GM18520 (cell line): ENCODE data around the gene DGKE.
A peak's percentile ranks its signal among the peaks of the same experiment; 100 is the strongest.

Experiments
- ATAC-seq: cut with Tn5 transposase; IDR thresholded peaks from one replicate; pipeline ENCODE4 v1.9.1; 2021; ENCODE audit not compliant: unreplicated experiment

DGKE gene

DNA sequence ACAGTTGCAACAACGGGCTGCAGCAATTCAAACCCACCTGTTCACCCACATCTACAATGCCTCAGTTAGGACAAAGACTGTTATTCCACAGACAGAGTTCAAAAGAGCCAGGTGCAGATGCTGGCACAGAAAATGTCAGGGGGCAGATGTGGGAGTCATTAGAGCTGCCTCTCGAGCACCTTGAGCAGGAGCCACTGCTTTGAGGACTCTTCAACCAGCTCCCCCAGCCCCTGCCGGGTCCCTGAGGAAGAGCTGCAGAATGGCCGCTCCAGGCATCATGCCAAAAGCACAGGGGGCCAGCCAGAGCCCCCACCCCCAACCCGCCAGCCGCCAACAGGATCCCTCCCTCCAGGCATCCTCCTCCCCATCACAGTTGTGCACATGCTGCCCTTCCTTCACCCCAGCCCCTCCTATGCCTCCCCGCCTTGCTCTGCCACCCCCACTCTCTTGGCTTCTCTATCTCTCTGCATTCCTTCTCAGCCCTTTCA, 21.0 kb upstream of the DGKE start:
- no peak for ATAC-seq

DNA sequence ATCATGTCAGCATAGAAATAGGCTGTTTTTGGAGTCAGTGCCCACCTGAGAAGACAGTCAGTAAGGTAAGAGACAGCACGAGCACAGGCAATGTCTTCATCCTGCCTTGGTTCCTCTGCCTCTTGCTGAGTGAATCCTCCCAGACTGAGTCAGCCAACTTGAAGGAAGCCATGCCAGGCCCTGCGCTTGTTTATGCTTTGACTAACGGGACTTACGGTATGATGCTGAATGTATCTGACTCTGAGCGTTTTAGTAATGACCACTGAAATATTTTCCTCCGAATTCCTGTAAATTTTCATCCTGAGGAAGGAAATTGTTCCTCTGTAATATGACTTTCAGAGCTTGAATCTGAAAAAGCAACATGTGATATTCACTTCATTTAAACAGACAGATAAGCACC, 18.2 kb upstream of the DGKE start:
- ATAC-seq: no peak

DNA sequence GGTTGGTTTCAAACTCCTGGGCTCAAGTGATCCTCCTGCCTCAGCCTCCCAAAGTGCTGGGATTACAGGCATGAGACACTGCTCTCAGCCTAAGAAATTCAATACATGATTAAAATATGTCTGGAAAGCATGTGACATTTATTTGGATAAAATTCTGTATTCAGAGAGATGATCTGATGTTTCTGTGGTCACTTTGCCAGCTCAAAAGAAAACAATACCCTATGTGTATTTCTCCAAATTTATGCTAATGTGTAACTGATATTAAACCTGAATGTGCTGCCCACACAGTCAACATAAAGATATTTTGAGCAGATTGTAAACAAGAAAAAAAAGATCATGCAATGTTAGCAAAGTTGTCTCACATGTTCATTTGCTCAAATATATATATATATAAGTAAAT, 16.9 kb upstream of the DGKE start:
- no peak for ATAC-seq

DNA sequence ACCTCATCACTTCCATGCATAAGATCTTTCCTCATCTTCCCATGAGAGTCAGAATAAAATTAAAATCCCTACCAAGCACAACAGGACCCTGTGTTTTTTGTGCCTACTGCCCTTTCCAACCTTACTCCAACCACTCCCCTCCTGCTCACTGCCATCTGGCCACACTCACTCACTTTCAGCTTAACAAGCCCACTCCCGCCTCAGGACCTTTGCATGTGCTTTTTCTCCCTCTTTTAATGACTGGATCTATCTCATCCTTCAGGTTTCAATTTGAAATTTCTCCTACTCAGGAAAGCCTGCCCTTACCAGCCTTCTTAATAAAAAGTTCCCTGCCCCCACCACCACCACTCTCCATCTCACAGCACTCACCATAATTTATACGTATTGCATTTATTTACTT, 14.9 kb upstream of the DGKE start:
- no peak for ATAC-seq

DNA sequence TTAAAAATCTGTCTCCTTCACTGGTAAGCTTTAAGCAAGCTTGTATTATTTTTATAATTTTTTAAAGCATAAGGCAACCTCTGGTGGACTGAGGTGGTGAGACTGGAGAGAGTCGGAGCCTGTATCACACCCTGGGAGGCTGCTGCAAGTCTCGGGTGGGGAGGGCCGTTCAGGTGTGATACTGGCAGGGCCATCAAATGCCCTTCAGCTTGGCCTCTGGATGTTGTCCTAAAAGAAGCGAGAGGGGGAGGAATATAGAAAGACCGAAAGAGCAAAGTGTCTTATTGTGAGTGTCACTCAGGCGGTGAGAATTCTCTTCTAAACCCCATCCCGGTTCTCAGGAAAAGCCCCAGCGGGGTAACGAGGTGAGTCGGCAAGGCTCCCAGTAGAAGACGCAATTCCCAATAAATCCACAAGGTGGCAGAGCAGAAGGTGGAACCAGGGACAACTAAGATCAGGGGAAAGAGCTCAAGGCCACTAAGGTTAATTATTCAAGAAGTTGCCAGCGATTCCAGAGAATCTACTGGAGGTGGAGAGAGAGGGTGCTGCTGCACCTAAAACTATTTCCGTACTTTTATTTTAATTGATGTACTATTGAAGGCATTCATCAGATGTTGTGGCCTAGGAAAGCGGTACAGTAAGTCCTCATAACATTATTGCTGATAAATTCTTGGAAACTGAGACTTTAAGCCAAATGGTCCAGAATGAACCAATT, 14.4 kb upstream of the DGKE start:
- no peak for ATAC-seq

DNA sequence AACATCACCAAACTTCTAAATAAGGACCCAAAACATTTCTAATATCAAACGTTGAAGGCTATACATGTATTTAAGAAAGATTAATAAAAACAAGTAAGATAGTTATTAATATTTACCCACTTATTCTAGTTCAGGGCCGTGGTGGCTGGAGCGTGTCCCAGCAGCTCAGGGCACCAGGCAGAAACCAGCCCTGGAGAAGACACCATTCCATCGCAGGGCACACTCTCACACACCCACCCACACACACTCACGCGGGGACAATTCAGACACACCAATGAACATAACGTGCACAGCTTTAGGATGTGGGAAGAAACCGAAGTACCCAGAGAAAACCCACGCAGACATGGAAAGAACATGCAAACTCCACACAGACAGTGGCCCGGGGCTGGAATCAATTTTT, 13.7 kb upstream of the DGKE start:
- ATAC-seq: no peak

DNA sequence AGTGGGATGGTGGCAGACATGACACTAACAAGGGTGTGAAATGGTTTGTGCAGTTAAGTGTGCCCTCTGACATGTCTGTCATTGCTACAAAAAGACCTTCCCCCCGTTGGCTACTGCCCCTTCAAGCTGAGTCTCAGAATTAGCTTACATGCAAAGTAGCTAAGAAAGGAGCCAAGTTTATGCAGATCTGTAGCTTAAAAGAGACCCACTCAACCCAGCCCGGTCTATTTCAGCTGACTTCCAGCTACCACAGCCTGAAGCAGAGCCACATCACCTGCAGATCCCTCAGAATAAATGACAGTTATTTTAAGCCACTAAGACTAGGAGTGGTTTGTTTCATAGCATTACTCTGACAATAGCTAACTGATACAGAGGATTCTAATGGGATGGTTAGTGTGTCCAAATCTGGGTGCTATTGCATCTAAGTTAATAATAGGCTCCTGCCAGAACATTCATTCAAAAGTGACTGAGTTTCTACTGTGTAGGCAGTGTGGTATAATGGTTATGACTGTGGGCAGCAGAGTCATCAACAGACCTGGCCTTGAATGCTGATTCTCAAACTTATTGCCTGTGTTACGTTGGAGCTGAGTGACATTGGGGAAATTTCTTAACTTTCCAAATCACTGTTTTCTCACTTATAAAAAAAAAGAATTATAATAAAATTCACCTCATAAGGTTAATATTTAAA, 12.0 kb upstream of the DGKE start:
- ATAC-seq: no peak

DNA sequence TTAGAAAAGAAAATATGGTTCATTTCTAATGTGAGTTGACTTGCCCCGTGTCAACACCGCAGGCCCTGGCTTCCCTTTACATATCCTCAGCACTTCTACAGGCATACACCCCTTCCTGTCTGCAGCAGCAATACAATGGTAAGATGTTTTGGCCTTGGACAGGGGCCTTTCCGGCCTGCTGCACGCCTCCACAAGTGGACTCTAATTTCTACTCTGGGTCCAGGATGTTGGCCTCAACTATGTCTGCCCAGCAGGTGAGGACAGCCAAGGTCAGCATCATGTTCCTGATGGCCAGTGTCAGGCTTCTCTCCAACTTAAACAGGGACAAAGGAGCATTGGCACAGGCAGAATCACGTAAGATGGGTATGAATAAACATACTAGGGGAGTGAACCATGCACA, 11.2 kb upstream of the DGKE start:
- ATAC-seq: no peak

DNA sequence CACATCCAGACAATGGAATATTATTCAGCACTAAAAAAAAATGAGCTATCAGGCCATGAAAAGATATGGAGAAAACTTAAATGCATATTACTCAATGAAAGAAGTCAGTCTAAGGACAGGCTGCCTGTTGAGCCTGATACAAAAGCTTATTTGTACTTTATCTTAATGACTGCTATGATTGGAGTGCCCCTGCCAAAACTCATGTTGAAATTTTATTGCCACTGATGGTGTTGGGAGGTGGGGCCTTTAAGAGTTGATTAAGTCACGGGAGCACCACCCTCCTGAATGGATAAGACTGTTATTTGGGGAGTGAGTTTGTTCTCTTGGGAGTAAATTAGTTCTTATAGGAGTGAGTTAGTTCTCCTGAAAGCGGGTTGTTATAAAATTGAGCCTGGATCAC, 10.1 kb upstream of the DGKE start:
- no peak for ATAC-seq

DNA sequence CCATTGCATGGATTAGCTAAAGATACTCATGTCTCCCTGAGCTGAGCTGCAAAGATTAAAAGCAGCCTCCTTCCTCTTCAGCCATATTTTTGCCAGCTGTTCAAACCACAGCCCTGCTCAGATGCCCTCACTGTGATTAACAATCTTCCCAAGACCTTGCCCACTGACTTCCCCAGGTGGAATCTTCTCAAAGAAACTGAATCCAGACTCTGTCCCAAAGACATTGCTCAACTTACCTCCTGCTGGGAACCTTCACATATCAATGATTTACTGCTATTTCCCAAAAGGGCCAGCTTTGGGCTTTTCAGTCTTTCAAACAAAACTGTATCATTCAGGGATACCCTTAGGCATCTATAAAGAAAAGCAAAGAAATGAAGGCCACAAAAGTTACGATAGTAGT, 9.4 kb upstream of the DGKE start:
- ATAC-seq: no peak

DNA sequence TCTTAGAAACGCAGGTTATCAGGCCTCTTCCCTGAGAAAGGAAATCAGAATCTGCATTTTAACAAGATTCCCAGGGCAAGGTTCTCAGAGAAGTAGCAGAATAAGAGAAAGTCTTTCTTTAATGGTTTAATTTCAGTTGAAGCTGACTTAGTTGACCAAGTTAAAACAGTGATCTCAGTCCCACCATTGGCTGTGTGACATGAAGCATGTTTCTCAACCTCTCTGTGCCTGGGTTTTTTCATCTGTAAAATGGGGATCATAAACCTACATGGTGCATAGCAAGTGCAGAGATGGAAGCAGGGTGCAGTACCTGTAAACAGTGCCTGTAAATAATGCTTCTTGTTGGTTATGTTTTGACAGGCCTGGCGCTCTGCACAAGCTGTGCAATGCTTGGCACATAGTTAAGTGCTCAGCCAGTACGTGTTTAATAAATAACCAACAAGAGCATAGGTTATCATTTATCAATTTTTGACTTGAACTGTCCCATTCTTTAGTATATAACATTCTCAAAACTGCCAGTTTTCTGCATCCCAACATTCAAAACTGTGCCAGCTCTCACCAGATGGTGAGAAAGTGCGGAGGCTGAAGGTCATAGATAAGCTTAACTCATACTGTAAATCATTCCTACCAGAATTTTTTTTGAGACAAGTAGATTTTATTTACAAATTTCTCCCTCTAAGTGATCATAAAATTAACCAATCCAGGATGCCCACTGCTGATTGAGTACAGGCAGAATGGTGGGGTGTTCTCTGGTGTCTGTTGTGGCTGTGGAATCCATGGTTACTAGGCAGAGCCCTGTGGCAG, 7.1 kb upstream of the DGKE start:
- no peak for ATAC-seq

DNA sequence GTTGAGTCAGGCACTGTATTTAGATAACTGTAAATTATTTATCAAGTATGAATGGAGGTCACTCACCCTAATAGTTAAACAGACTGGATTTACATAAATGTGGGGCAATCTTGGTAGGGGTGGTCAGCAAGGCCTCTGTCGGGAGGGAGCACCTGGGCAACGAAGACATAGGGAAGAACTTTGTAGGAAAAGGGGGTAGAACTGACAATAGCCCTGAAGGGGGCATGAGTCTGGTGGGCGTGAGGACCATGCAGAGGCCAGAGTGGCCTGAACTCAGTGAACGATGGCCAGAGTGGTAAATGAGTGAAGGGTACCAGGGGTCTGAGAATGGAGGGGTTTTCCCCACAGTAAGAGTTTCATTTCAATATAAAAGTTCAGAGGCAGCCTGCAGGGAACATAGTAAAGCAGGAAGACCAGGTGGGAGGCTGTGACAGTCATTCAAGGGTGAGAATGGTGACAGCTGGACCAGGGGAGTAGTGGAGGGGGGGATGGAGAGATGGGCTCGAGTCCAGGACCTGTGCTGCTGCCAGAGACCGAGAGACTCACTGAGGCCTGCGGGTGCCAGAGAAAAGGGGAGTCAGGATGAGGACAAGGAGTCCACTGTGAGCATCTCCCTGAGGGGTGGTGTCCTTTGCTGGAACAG, 3.1 kb upstream of the DGKE start:
- ATAC-seq: no peak

DNA sequence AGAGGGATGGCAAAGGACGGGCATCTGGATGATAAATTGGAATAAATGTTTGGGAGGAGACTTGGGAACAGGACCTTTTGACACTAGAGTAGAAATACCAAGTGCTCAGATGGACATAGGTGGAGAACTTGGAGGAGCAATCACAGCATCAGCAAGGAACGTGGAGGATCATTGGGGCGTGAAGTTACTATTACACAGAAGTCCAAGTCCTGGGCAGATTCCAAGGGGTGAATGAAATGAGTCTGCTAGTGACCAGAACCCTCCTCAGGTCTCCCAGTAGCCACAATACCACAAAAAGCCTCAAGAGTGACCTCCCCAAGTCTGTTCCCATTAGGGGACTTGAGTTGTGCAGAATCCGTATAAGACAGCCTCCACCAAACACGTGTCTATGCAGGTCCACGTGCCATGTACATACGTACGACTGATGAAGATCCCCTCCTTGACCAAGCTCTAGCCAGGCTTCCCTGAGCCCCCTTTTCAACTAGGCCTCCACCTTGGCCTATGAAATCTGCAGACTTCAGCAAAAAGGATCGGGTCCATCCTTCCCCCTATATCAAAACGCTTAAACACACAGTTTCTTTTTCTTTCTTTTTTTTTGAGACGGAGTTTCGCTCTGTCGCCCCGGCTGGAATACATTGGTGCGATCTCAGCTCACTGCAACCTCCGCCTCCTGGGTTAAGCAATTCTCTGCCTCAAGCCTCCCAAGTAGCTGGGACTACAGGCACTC, 2.4 kb upstream of the DGKE start:
- ATAC-seq: no peak

DNA sequence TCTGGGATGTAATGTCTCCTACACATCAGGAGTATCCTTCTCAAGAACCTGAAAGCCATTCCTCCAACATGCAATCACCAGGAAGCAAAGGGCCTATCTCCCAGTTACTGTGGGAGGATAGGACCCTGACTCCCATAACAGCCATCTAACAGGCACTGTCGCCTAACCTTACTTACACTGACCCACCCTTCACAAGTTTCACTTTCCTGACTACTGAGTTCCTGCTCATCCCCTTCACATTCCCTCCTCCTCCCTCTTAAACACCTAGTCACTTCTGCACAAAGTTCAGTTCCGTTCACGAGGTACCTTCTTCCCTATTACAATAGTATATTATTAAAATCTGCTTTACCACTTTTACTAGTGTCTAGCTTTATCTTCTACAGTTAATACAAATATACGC, 1.5 kb upstream of the DGKE start:
- no peak for ATAC-seq

DNA sequence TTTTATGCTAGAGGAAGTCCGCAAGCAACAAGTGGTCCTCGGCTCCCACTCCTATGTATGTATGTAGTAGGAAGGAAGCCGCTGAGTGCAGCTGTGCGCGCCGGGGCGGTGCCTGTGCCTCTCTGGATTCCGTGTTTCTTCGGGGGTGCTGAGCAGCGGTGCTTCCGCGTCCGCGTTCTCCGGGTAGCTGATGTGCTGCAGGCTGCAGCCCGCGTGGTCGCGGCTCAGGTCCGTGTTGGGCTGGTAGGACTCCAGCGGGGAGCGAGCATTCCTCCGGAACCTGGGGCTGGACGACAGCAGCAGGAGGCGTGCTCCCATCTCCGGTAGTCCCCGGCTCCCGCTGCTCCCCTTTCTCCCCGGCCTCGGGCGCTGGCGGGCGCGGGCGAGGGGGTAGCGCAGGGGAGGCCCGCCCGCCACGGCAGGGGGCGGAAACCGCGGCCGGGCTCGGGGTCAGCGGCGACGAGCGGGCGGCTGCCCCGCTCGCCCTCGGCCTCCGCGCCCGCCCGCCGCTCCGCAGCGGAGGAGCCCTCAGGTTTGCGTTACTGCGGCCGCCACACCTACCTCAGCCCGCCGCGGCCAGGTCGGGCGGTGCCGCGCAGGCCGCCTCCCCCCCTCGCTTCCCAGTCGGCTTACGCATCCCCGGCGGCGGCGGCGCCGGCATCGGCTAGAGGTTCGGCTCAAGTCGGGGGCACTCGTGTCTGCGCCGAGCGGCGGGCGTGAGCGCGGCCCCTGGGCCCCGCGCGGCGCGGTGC, 718 bp upstream of the DGKE start:
- ATAC-seq: peak; percentile 34

DNA sequence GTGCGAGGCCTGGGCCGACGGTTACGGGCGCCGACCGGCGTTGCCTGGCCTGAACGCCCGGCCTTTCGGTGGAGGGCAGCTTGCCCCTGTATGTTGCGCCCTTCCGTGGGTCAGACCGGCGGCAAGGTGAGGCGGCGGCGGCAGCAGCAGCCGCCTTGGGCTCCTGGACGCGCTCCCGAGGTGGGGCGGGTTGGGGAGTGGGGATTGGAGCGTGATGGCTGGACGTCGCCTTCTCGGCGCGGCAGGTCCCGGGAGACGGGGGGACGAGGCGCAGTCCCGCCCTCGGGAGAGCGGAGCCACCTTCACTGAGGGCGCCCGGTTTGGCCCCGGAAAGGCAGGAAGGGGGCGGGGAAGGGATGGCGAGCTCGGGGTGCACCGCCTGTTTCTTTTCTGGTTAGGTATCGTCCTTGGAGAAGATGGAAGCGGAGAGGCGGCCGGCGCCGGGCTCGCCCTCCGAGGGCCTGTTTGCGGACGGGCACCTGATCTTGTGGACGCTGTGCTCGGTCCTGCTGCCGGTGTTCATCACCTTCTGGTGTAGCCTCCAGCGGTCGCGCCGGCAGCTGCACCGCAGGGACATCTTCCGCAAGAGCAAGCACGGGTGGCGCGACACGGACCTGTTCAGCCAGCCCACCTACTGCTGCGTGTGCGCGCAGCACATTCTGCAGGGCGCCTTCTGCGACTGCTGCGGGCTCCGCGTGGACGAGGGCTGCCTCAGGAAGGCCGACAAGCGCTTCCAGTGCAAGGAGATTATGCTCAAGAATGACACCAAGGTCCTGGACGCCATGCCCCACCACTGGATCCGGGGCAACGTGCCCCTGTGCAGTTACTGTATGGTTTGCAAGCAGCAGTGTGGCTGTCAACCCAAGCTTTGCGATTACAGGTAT, 671 bp downstream of the DGKE start:
- peak; percentile 20 for ATAC-seq

DNA sequence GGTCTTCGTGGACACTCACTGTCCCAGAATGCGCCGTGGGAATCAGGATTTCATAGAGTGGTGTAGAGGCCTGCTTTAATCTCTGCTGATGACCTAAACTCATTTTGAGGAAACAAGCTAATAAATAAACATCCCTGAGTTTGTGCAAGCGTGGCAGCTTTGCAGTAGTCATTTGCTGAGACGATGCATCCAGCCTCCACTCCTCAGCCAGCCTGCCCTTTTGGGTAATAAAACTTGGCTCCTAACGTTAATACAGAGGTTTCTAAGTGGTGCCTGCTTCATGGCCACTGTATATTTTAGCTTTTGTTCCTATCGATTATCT, 1.3 kb downstream of the DGKE start:
- no peak for ATAC-seq

DNA sequence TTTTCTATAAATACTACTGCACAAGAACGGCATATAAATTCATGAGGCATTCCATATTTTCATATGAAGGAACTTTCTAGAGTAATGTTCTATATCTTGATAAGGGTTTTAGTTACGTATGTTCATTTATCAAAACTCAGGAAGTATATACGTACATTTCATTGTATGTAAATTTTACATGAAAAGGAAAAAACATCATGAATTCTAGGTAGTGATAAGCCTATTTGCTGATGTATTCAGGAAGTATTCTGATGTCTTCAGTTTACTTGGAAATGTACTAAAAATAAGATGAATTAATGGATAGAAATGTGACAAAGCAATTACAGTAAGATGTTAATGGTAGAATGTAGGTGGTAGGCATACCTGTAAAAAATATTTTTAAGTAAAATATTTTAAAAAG, 4.7 kb downstream of the DGKE start:
- no peak for ATAC-seq

DNA sequence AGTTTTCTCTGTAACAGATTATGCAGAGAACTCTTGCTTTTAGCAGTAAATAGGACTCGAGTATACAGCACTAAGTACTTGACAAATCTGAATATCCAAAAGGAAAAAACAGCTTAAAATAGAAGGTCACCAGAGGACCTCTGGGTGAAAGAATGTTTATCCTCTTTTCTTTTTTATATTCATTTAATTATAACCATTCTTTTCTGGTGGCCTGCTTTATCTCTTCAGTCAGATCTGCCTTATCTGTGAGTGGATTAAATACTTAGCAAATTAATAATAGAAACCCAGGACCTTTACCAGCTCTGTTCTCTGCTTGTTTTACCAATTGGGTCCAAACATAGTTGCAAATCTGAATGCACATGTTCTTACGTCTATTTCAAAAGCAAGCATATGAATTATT, 8.6 kb downstream of the DGKE start:
- ATAC-seq: no peak
